Smooth muscle cell (in vitro differentiated cells): Measurements from ENCODE around the gene MMP21. TPM values are rescaled to one million over a fixed set of nuclear protein-coding genes. Genes with fewer than 3 reads are reported as not detected.

Experiments used
- DNase-seq: peaks from one replicate; lab custom pipeline; 2025; ENCODE audit not compliant: unreplicated experiment; lab: John Stamatoyannopoulos, UW
- H2AFZ ChIP-seq: fragments of 200-600 bp; sonication (generic); 2 replicates; pipeline ENCODE4 v1.6.0; 2016; ENCODE audit warnings: antibody characterized with exemption, low read depth, mild to moderate bottlenecking
- H3F3A ChIP-seq: fragments of 200-600 bp; sonication (generic); 2 replicates; pipeline ENCODE4 v1.6.0; 2017; ENCODE audit warnings: antibody characterized with exemption, low read depth
- H3K27ac ChIP-seq: fragments of 200-600 bp; sonication (generic); 2 replicates; pipeline ENCODE4 v1.5.1; 2016; ENCODE audit warnings: low read depth, mild to moderate bottlenecking
- H3K27me3 ChIP-seq: fragments of 200-600 bp; sonication (generic); 2 replicates; pipeline ENCODE4 v1.6.1; 2016; ENCODE audit warnings: low read depth, mild to moderate bottlenecking
- H3K36me3 ChIP-seq: fragments of 200-600 bp; sonication (generic); 2 replicates; pipeline ENCODE4 v1.5.1; 2016; ENCODE audit warnings: low read depth
- H3K4me1 ChIP-seq: fragments of 200-600 bp; sonication (generic); 2 replicates; pipeline ENCODE4 v1.5.1; 2016; ENCODE audit warnings: low read depth
- H3K4me2 ChIP-seq: fragments of 200-600 bp; sonication (generic); 2 replicates; pipeline ENCODE4 v1.6.0; 2016; ENCODE audit warnings: mild to moderate bottlenecking
- H3K4me3 ChIP-seq: fragments of 200-600 bp; sonication (generic); 2 replicates; pipeline ENCODE4 v1.5.1; 2016; ENCODE audit warnings: mild to moderate bottlenecking
- H3K79me2 ChIP-seq: fragments of 200-600 bp; sonication (generic); 2 replicates; pipeline ENCODE4 v1.6.0; 2016; ENCODE audit warnings: low read depth, mild to moderate bottlenecking
- H3K9ac ChIP-seq: fragments of 200-600 bp; sonication (generic); 2 replicates; pipeline ENCODE4 v1.6.0; 2016; ENCODE audit warnings: low read depth
- H3K9me3 ChIP-seq: fragments of 200-600 bp; sonication (generic); replicated peaks from 2 replicates; pipeline ENCODE4 v1.5.1; 2016; ENCODE audit warnings: low read depth
- H4K20me1 ChIP-seq: fragments of 200-600 bp; sonication (generic); 2 replicates; pipeline ENCODE4 v1.6.0; 2016; ENCODE audit warnings: low read depth
- CTCF ChIP-seq: fragments of 200-600 bp; sonication (generic); IDR thresholded peaks from 2 replicates; pipeline ENCODE4 v1.5.1; 2017; ENCODE audit warnings: borderline replicate concordance, mild to moderate bottlenecking, antibody characterized with exemption; ENCODE audit not compliant: insufficient read depth, poor library complexity, severe bottlenecking
- WGBS: methylation state at CpG from one replicate; pipeline ENCODE4 v1.1.7; 2016; ENCODE audit warnings: low lambda C conversion rate; 5-methylcytosine and 5-hydroxymethylcytosine counted together
- polyA plus RNA-seq: library from polyadenylated mRNA; unstranded; fragments of >200 nt; fragmentation: Nextera tagmentation; extraction: Ambion mirVana; gene quantifications from 2 replicates; pipeline ENCODE4 v1.2.1, GENCODE V29; 2016
- total RNA-seq: library from RNA; depleted of rRNA; stranded (reverse); fragments of >200 nt; gene quantifications from 2 replicates; pipeline ENCODE4 v1.2.3, GENCODE V29; 2014

MMP21 gene
- total and polyA plus RNA-seq, 2 experiments from 2014 or later: not detected

GRCh38 chr10:125816548-125816947 is 40.9 kb upstream of the MMP21 start:
- H3F3A ChIP-seq: no peaks in the 10 kb centered on the region
- WGBS: 88% methylated on average over 4 of the region's 4 CpGs
- no peak overlapping the region for H3K9ac ChIP-seq
- no peak overlapping the region for H3K4me3 ChIP-seq
- H4K20me1 ChIP-seq: no peaks in the 10 kb centered on the region
- H3K9me3 ChIP-seq: no peaks in the 10 kb centered on the region
- no peaks in the 10 kb centered on the region for H3K4me1 ChIP-seq
- TF ChIP-seq CTCF: no peak
- no peak overlapping the region for H2AFZ ChIP-seq
- H3K79me2 ChIP-seq: no peaks in the 10 kb centered on the region
- H3K4me2 ChIP-seq: no peak overlapping the region
- no peaks in the 10 kb centered on the region for H3K36me3 ChIP-seq
- DNase-seq: no peak
- no peaks in the 10 kb centered on the region for H3K27me3 ChIP-seq
- no peak overlapping the region for H3K27ac ChIP-seq

- no peak overlapping the region for H3K9ac ChIP-seq
- H3K9me3 ChIP-seq: no peaks in the 10 kb centered on the region
- DNase-seq: no peak
- H3F3A ChIP-seq: no peaks in the 10 kb centered on the region
- WGBS: 71% methylated on average over 1 of the region's 1 CpG
- H3K79me2 ChIP-seq: no peaks in the 10 kb centered on the region
- H2AFZ ChIP-seq: no peak overlapping the region
- peaks cover 7% of the 10 kb centered on the region for H3K36me3 ChIP-seq
- H3K27ac ChIP-seq: no peak overlapping the region
- TF ChIP-seq CTCF: no peak
- H3K4me3 ChIP-seq: no peak overlapping the region
- H3K4me1 ChIP-seq: no peaks in the 10 kb centered on the region
- H3K27me3 ChIP-seq: no peaks in the 10 kb centered on the region
- H3K4me2 ChIP-seq: no peak overlapping the region
- no peaks in the 10 kb centered on the region for H4K20me1 ChIP-seq
These were observed 40.1 kb upstream of the MMP21 start for GRCh38 chr10:125815764-125816163.

GRCh38 chr10:125812128-125812750 is 36.6 kb upstream of the MMP21 start:
- no peaks in the 10 kb centered on the region for H4K20me1 ChIP-seq
- no peak overlapping the region for H3K27ac ChIP-seq
- no peaks in the 10 kb centered on the region for H3K27me3 ChIP-seq
- no peak overlapping the region for H3K4me3 ChIP-seq
- peaks cover 16% of the 10 kb centered on the region for H3K36me3 ChIP-seq
- WGBS: 95% methylated on average over 1 of the region's 1 CpG
- H3K4me2 ChIP-seq: no peak overlapping the region
- no peaks in the 10 kb centered on the region for H3F3A ChIP-seq
- no peak overlapping the region for H3K9ac ChIP-seq
- no peaks in the 10 kb centered on the region for H3K79me2 ChIP-seq
- H3K9me3 ChIP-seq: no peaks in the 10 kb centered on the region
- H3K4me1 ChIP-seq: no peaks in the 10 kb centered on the region
- H2AFZ ChIP-seq: no peak overlapping the region
- DNase-seq: no peak
- TF ChIP-seq CTCF: no peak

GRCh38 chr10:125811251-125811650 is 35.6 kb upstream of the MMP21 start:
- Histone ChIP-seq H3K4me1 (no peaks in the 10 kb centered on the region), H2AFZ (no peak overlapping the region), H3K4me2 (no peak overlapping the region), H3K27me3 (no peaks in the 10 kb centered on the region), H3K9me3 (no peaks in the 10 kb centered on the region), H3K79me2 (no peaks in the 10 kb centered on the region), H3K9ac (no peak overlapping the region), H3F3A (no peaks in the 10 kb centered on the region), H3K4me3 (no peak overlapping the region), H4K20me1 (no peaks in the 10 kb centered on the region), H3K27ac (no peak overlapping the region), H3K36me3 (peaks cover 22% of the 10 kb centered on the region)
- TF ChIP-seq CTCF: no peak
- WGBS: 67% methylated on average over 1 of the region's 1 CpG
- no peak for DNase-seq
